Astrocyte of the cerebellum (primary cell): Measurements from ENCODE around the gene NSRP1.

Source experiments
- DNase-seq: peaks from one replicate; pipeline ENCODE4 v3.0.0-alpha.2; 2011; ENCODE audit warnings: low read depth
- H3K4me3 ChIP-seq: 2 replicates; pipeline ENCODE4 v1.5.1; 2011; ENCODE audit warnings: mild to moderate bottlenecking, low read depth, low read length, moderate library complexity
- CTCF ChIP-seq: IDR thresholded peaks from 2 replicates; pipeline ENCODE4 v1.5.1; 2012; ENCODE audit warnings: low read length, low read depth, moderate library complexity, mild to moderate bottlenecking; ENCODE audit errors: missing control alignments
- in situ Hi-C: cut with HindIII; loops from 2 replicates; pipeline ENCODE4 v1.10.0; 2017; ENCODE audit warnings: low sequenced_read_pairs

NSRP1 gene

GRCh38 chr17:30203471-30203981 is 86.9 kb downstream of the NSRP1 start:
- in situ Hi-C loops = no loop called here
- H3K4me3 ChIP-seq = no peak overlapping the region
- no peak for TF ChIP-seq CTCF
- DNase-seq = no peak

DNA sequence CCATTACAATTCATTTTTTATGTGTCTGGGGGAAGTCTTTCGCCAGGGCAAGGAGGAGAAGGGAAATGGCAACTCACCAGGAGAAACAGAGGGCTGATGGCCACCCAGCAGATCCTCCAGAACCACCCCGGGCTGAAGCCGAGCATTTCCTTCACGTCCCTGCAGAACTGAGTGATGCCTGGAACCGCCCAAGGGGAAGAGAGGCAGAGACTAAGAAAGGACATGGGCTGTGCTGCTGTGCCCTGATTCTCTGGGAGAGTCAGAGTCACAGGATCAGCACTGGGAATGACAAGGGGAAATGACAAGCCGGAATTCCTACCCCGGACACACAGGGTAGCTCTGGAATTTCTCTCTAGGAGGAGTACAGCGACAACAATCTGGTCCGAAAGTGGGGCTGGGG is 91.0 kb downstream of the NSRP1 start:
- no peak for DNase-seq
- no peak for TF ChIP-seq CTCF
- in situ Hi-C loops = no loop called here
- no peak overlapping the region for H3K4me3 ChIP-seq

DNA sequence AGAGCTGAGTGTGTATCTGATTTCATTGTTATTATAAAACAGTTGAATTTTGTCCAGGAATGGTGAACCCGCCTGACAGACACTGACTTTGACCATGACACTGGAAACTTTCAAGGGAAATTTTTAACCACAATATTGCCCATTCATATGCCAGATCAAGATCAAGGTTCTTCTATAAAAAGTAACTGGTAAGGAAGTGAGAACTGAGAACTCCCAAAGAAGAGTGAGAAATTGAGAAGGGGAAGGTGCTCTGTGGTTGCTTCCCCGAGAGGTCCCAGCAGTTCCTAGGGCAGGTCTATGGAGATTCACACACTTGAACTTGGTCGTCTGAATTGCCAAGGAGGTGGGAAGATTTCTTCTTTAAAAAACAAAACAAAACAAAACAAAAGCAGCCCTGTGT is 91.6 kb downstream of the NSRP1 start:
- in situ Hi-C loops = no loop called here
- H3K4me3 ChIP-seq = no peak overlapping the region
- DNase-seq = no peak
- TF ChIP-seq CTCF = no peak

DNA sequence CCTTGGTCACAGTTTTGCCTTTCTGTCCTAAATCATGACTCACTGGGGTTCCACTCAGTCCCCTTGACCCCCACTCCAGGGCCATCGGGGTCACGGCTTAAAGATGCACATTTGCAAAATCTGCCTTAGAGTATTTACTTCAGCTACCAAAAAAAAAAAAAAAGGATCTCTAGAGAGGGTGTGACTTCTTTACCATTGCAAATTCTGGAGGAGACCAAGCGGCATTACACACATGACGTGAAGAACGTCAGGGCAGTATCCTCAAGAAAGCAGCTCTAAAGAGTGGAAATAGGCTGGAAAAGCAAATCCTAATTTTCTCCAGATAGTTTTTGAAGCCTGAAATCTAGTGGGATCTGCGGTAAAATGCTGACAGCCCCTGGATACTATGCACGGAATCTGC is 93.3 kb downstream of the NSRP1 start:
- DNase-seq = no peak
- no peak overlapping the region for H3K4me3 ChIP-seq
- no peak for TF ChIP-seq CTCF
- in situ Hi-C loops = no loop called here

DNA sequence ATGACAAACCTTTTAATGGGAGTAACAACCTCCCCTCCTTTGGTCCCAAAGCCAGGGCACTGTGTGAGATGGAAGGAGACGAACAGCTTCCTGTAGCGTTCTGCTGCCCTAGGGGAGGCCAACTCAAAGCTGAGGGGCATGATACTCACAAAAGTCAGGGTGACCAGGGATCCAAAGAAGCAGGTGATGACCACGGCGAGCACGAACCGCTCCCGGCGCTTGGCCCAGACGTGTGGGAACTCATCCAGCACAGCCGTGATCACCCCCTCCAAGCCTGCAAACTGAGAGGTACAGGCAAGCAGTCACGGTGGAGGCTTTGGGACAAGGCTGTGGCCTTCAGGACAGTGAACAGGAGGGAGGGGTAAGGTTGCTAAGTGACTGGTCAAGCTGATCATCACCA is 93.8 kb downstream of the NSRP1 start:
- no peak for DNase-seq
- in situ Hi-C loops = no loop called here
- no peak for TF ChIP-seq CTCF
- H3K4me3 ChIP-seq = no peak overlapping the region

DNA sequence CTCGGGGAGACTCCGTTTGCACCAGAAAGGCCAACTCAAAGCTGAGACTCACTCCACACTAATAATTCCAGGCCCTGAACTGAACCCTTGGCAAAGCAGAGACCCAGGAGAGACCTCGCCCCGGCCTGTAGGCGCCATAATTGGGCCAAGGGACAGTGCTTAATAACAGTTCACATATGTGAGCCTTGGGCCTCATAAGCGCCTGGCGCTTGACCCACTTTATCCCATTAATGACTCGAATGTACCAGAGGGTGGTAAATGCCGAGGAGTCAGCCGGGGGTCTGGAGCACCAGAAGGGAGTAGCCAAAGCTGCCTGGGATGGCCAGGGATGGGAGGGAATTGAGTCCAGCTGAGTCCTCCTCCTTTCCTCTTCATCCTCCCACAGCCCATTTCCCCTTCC is 94.3 kb downstream of the NSRP1 start:
- in situ Hi-C loops = no loop called here

More for the DNA sequence above, 94.3 kb downstream of the NSRP1 start:
- no peak for DNase-seq
- H3K4me3 ChIP-seq = no peak overlapping the region
- no peak for TF ChIP-seq CTCF
